ENCODE measurements around the gene HSD17B11. TPM values are rescaled to one million over a fixed set of nuclear protein-coding genes. Genes with fewer than 3 reads are reported as not detected.
"Not testable (repeated sequence)": the region's sequence is repeated elsewhere in the genome, so short reads cannot be mapped to it uniquely, and the experiment has no call there.

Gene HSD17B11
- total and polyA plus RNA-seq, 5 donors from 2014 or later, result 41.0 to 139 (median 102) TPM

DNA sequence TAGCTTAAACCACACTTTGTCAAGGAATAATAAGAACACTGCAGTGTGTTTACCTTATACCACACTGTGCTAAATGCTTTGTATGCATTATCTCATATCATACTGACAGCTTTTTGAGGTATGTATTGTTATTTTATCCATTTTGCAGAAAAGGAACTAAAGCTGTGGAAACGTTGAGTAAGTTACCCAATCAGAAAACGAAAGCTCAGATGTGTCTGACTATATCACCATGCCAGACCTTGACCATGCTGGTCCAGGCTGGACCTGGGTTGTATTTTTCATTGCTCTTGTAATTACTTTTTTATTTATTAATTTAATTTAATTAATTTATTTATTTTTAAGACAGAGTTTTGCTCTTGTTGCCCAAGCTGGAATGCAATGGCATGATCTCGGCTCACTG, 2.1 kb downstream of the HSD17B11 start:
- H3K4me3 ChIP-seq (ENCODE audit: low read depth, low read length), result peak overlapping the region; percentile 81
- DNase-seq (no peak), ATAC-seq (ENCODE audit: low read depth in 2 of 2) (no peak)
- peaks cover 40% of the 10 kb centered on the region for H3K4me1 ChIP-seq (ENCODE audit: control insufficient read depth, insufficient read depth, low read length, poor library complexity, severe bottlenecking)
- Mint-ChIP-seq H3K27me3 (no peaks in the 10 kb centered on the region), H3K4me3 (peak overlapping the region; percentile 92 to 99 (median 96)), H3K36me3 (peaks cover 29% of the 10 kb centered on the region), H3K27ac (peak overlapping the region in 2 of 3 donors; percentile 93 to 95), H3K4me1 (peaks cover 31 to 67% (median 52%) of the 10 kb centered on the region in 4 donors), H3K9me3 (peaks cover 0 to 5% (median 2%) of the 10 kb centered on the region in 7 donors)
- H3K36me3 ChIP-seq (ENCODE audit: control insufficient read depth, insufficient read depth, low read length), result no peaks in the 10 kb centered on the region
- no peaks in the 10 kb centered on the region for H3K9me3 ChIP-seq (ENCODE audit: control insufficient read depth in 2 of 2, low read length in 2 of 2)
- H3K27ac ChIP-seq (ENCODE audit: insufficient read depth, low read length, poor library complexity, severe bottlenecking), result no peak overlapping the region
- H3K27me3 ChIP-seq (ENCODE audit: control insufficient read depth, insufficient read depth, low read length), result no peaks in the 10 kb centered on the region

DNA sequence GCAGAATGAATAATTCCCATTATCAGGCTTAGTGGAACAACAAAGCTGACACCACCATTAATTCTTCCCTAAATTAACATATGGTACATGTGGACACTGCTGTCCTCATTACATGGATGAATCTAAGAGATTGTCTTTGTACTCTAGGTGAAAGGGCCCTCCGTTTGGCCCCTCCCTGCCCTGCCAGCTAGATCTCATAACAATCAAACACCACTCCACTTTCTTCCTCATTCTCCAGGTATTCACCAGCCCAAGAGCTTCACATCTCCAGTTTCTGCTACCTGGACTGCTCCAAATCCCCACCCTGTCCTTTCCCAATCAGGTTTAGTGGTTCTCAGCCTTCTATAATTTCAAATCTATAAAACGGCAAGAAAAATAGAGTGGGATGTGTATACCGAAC, 3.8 kb downstream of the HSD17B11 start:
- Histone ChIP-seq H3K27ac (ENCODE audit: insufficient read depth, low read length, poor library complexity, severe bottlenecking) (no peak overlapping the region), H3K4me1 (ENCODE audit: control insufficient read depth, insufficient read depth, low read length, poor library complexity, severe bottlenecking) (peaks cover 40% of the 10 kb centered on the region), H3K27me3 (ENCODE audit: control insufficient read depth, insufficient read depth, low read length) (no peaks in the 10 kb centered on the region), H3K9me3 (ENCODE audit: control insufficient read depth in 2 of 2, low read length in 2 of 2) (no peaks in the 10 kb centered on the region), H3K4me3 (ENCODE audit: low read depth, low read length) (peak overlapping the region; percentile 81), H3K36me3 (ENCODE audit: control insufficient read depth, insufficient read depth, low read length) (no peaks in the 10 kb centered on the region)
- no peak for DNase-seq
- peak overlapping the region; percentile 9 to 64 (median 38) for H3K4me3 Mint-ChIP-seq
- no peaks in the 10 kb centered on the region for H3K27me3 Mint-ChIP-seq
- peak overlapping the region; percentile 8 to 59 (median 26) for H3K27ac Mint-ChIP-seq
- peaks cover 0 to 7% (median 2%) of the 10 kb centered on the region in 7 donors for H3K9me3 Mint-ChIP-seq
- ATAC-seq (ENCODE audit: low read depth in 2 of 2), result no peak
- peaks cover 29% of the 10 kb centered on the region for H3K36me3 Mint-ChIP-seq
- H3K4me1 Mint-ChIP-seq, result peaks cover 42 to 79% (median 65%) of the 10 kb centered on the region in 4 donors

DNA sequence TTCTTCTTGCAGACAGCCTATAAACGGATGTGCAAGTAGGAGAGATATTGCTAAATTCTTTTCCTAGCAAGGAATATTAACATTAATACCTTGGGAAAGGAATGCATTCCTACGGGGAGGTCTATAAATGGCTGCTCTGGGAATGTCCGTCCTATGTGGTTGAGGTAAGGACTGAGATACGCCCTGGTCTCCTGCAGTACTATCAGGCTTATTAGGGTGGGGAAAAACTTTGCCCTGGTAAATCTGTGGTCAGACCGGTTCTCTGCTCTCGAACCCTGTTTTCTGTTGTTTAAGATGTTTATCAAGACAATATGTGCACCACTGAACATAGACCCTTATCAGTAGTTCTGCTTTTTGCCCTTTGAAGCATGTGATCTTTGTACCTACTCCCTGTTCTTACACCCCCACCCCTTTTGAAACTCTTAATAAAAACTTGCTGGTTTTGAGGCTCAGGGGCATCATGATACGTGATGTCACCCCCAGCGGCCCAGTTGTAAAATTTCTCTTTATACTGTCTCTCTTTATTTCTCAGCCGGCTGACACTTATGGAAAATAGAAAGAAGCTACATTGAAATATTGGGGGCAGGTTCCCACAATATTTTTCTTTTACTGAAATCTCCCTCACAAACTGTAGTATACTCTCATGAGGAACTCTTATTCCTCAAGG, 6.4 kb downstream of the HSD17B11 start:
- DNase-seq; H3K4me3 ChIP-seq (ENCODE audit: low read depth, low read length); H3K27me3 Mint-ChIP-seq; H3K9me3 Mint-ChIP-seq; H3K27ac ChIP-seq (ENCODE audit: insufficient read depth, low read length, poor library complexity, severe bottlenecking); H3K9me3 ChIP-seq (ENCODE audit: control insufficient read depth in 2 of 2, low read length in 2 of 2); ATAC-seq (ENCODE audit: low read depth in 2 of 2); H3K27me3 ChIP-seq (ENCODE audit: control insufficient read depth, insufficient read depth, low read length): not testable (repeated sequence)
- Histone ChIP-seq H3K4me1 (ENCODE audit: control insufficient read depth, insufficient read depth, low read length, poor library complexity, severe bottlenecking) (peaks cover 21% of the 10 kb centered on the region), H3K36me3 (ENCODE audit: control insufficient read depth, insufficient read depth, low read length) (peaks cover 13% of the 10 kb centered on the region)
- Mint-ChIP-seq H3K27ac (peak overlapping the region; percentile 10 to 89 (median 21)), H3K4me1 (peaks cover 37 to 57% (median 53%) of the 10 kb centered on the region in 4 donors), H3K4me3 (peak overlapping the region in 1 of 4 donors; percentile 14), H3K36me3 (peaks cover 40% of the 10 kb centered on the region)

DNA sequence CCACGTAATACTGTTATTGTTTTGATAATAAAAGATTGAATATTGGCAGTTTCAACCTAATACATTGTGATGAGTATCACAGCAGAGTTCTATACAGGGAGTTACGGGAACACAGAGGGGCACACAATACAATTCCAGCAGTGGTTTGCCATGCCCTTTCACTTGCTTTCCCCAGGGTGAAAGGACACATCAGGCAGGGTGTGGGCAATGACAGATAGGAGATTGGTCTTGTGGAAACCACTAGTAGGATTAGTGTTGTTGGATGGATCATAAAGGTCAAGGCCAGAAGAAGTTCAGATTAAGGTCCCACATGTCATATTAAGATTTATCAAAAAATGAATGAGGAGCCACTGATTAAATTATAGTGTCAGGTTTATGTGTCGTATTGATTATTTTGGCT, 8.1 kb downstream of the HSD17B11 start:
- ATAC-seq (ENCODE audit: low read depth in 2 of 2) (no peak), DNase-seq (no peak)
- Mint-ChIP-seq H3K27me3 (no peaks in the 10 kb centered on the region), H3K9me3 (peaks cover 0 to 7% (median 0%) of the 10 kb centered on the region in 7 donors), H3K4me3 (no peak overlapping the region), H3K36me3 (peaks cover 33% of the 10 kb centered on the region), H3K27ac (peak overlapping the region; percentile 21 to 81 (median 28)), H3K4me1 (peaks cover 26 to 46% (median 39%) of the 10 kb centered on the region in 4 donors)
- H3K27ac ChIP-seq (ENCODE audit: insufficient read depth, low read length, poor library complexity, severe bottlenecking), result no peak overlapping the region
- peaks cover 9% of the 10 kb centered on the region for H3K4me1 ChIP-seq (ENCODE audit: control insufficient read depth, insufficient read depth, low read length, poor library complexity, severe bottlenecking)
- no peaks in the 10 kb centered on the region for H3K27me3 ChIP-seq (ENCODE audit: control insufficient read depth, insufficient read depth, low read length)
- peaks cover 13% of the 10 kb centered on the region for H3K36me3 ChIP-seq (ENCODE audit: control insufficient read depth, insufficient read depth, low read length)
- no peak overlapping the region for H3K4me3 ChIP-seq (ENCODE audit: low read depth, low read length)
- no peaks in the 10 kb centered on the region for H3K9me3 ChIP-seq (ENCODE audit: control insufficient read depth in 2 of 2, low read length in 2 of 2)

DNA sequence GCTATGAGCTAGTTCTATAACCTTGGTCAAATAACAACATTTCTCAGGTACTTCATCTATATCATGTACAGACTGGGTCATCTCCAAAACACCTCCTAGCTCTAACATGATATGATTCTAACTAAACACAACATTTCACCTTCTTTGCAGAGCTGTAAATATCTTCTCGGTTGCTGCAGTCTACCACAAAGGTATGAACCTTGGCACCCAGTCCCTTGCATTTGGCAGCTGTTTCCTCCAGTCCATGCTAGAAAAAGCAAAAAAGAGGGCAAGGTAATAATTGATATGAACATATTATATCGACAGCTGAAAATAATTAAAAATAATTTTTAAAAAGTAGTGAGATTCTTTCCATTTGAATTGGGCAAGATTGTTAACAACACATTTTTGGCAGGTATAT, 8.9 kb downstream of the HSD17B11 start:
- DNase-seq (no peak), ATAC-seq (ENCODE audit: low read depth in 2 of 2) (no peak)
- H3K27ac Mint-ChIP-seq, result no peak overlapping the region
- Histone ChIP-seq H3K9me3 (ENCODE audit: control insufficient read depth in 2 of 2, low read length in 2 of 2) (no peaks in the 10 kb centered on the region), H3K4me3 (ENCODE audit: low read depth, low read length) (no peak overlapping the region), H3K36me3 (ENCODE audit: control insufficient read depth, insufficient read depth, low read length) (peaks cover 13% of the 10 kb centered on the region), H3K4me1 (ENCODE audit: control insufficient read depth, insufficient read depth, low read length, poor library complexity, severe bottlenecking) (peaks cover 5% of the 10 kb centered on the region), H3K27ac (ENCODE audit: insufficient read depth, low read length, poor library complexity, severe bottlenecking) (no peak overlapping the region), H3K27me3 (ENCODE audit: control insufficient read depth, insufficient read depth, low read length) (no peaks in the 10 kb centered on the region)
- no peaks in the 10 kb centered on the region for H3K27me3 Mint-ChIP-seq
- H3K9me3 Mint-ChIP-seq, result peaks cover 0 to 7% (median 0%) of the 10 kb centered on the region in 7 donors
- no peak overlapping the region for H3K4me3 Mint-ChIP-seq
- H3K36me3 Mint-ChIP-seq, result peaks cover 27% of the 10 kb centered on the region
- peaks cover 19 to 38% (median 31%) of the 10 kb centered on the region in 4 donors for H3K4me1 Mint-ChIP-seq

DNA sequence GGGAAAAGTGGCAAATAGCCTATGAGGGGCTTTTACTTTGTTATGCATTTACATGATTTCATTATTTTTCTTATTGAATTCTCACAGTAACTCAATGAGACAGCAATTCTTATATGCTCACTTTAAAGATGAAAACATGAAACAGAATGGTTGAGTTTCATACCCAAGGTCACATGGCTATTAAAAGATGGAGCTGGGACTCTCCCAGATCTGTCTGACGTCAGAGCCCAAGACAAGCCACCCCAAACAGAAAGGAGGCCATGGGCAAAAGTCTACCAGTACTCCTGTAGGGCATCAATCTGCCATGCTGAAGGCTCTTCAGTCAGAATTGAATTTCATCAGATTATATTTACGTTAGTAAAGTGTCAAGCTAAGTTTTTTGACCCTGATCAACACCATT, 13.2 kb downstream of the HSD17B11 start:
- peaks cover 30% of the 10 kb centered on the region for H3K36me3 ChIP-seq (ENCODE audit: control insufficient read depth, insufficient read depth, low read length)
- no peaks in the 10 kb centered on the region for H3K4me1 ChIP-seq (ENCODE audit: control insufficient read depth, insufficient read depth, low read length, poor library complexity, severe bottlenecking)
- ATAC-seq (ENCODE audit: low read depth in 2 of 2) (no peak), DNase-seq (no peak)
- H3K36me3 Mint-ChIP-seq, result peaks cover 18% of the 10 kb centered on the region
- H3K4me3 ChIP-seq (ENCODE audit: low read depth, low read length), result no peak overlapping the region
- H3K27ac Mint-ChIP-seq, result peak overlapping the region in 2 of 3 donors; percentile 26 to 54
- no peak overlapping the region for H3K27ac ChIP-seq (ENCODE audit: insufficient read depth, low read length, poor library complexity, severe bottlenecking)
- H3K9me3 Mint-ChIP-seq, result no peaks in the 10 kb centered on the region
- H3K9me3 ChIP-seq (ENCODE audit: control insufficient read depth in 2 of 2, low read length in 2 of 2), result no peaks in the 10 kb centered on the region
- H3K4me1 Mint-ChIP-seq, result peaks cover under 1 to 10% (median 7%) of the 10 kb centered on the region in 4 donors
- no peaks in the 10 kb centered on the region for H3K27me3 ChIP-seq (ENCODE audit: control insufficient read depth, insufficient read depth, low read length)
- H3K27me3 Mint-ChIP-seq, result no peaks in the 10 kb centered on the region
- H3K4me3 Mint-ChIP-seq, result no peak overlapping the region

DNA sequence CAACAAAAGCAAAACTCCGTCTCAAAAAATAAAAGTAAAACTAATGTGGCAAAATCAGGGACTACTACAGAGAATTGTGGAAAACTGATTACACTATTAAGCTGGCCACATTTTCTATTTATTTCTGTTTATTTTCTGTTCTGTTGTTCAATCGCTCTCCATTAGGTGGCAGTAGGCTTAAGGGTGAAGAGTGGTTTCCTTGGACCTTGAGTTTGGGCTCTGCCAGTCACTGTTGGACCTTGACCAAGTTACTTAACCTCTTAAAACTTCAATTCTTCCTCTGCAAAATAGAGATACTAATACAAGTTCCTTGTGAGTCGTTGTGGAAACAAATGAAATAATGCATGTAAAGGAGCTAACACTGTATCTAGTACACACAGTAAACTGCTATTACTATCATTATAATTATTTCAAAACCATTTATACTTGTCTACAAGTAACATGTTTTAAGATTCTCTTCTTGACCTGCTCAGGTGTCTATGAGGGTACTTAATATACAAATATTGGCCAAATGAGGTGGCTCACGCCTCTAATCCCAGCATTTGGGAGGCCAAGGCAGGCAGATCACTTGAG, 15.2 kb downstream of the HSD17B11 start:
- Histone ChIP-seq H3K4me3 (ENCODE audit: low read depth, low read length) (no peak overlapping the region), H3K27me3 (ENCODE audit: control insufficient read depth, insufficient read depth, low read length) (no peaks in the 10 kb centered on the region), H3K9me3 (ENCODE audit: control insufficient read depth in 2 of 2, low read length in 2 of 2) (no peaks in the 10 kb centered on the region), H3K36me3 (ENCODE audit: control insufficient read depth, insufficient read depth, low read length) (peaks cover 38% of the 10 kb centered on the region), H3K4me1 (ENCODE audit: control insufficient read depth, insufficient read depth, low read length, poor library complexity, severe bottlenecking) (no peaks in the 10 kb centered on the region), H3K27ac (ENCODE audit: insufficient read depth, low read length, poor library complexity, severe bottlenecking) (no peak overlapping the region)
- H3K4me1 Mint-ChIP-seq, result peaks cover 0 to 6% (median 5%) of the 10 kb centered on the region in 4 donors
- DNase-seq (peak in 2 of 3 donors; percentile 35 to 53), ATAC-seq (ENCODE audit: low read depth in 2 of 2) (no peak)
- peaks cover 17% of the 10 kb centered on the region for H3K36me3 Mint-ChIP-seq
- H3K9me3 Mint-ChIP-seq, result no peaks in the 10 kb centered on the region
- no peak overlapping the region for H3K4me3 Mint-ChIP-seq
- no peak overlapping the region for H3K27ac Mint-ChIP-seq
- H3K27me3 Mint-ChIP-seq, result no peaks in the 10 kb centered on the region

Measured in CD4-positive, CD25-positive, alpha-beta regulatory T cell (primary cell).